Heart left ventricle (tissue), 13 donors: Measurements from ENCODE around the gene DIRAS3.

Experiments used
- POLR2A ChIP-seq, 2 donors: fragments of 450-650 bp; IDR thresholded peaks; one replicate each; pipeline ENCODE4 v1.6.1; 2017; ENCODE audit warnings: antibody characterized with exemption in 2 of 2, mild to moderate bottlenecking in 2 of 2, moderate library complexity in 2 of 2
- TF ChIP-seq, protein P1 (sequence below), 12 donors: fragments of 200-600 bp; sonication (generic) in 4 of 12; IDR thresholded peaks; one replicate each; pipeline versions ENCODE4 v1.5.0 to v1.8.0; 2018 to 2022; ENCODE audit warnings: antibody characterized with exemption in 12 of 12, mild to moderate bottlenecking in 5 of 12
- donor health status: ischemic (EF 13 %, LVEDD 7.1; RV severe dilation, severe dysfunction).
- donor health status: DM: no; HTN: yes; CAD: no.
- donor health status: DM: no; HTN: no; CAD: no.
- donor health status: ischemic (EF 25% LVEDD 6.9; RV normal size, moderate dysfunction).
- donor health status: ischemic (EF 25% LVEDD 5.7; RV mildly dilated, moderate dysfunction).
- donor health status: ischemic (EF 35%, LVEDD 5.7; RV mildly dilated, moderate dysfunction).
- donor health status: nonischemic (EF 11% LVEDD 7.7; RV severe dilation, severe dysfunction).
- donor health status: DM: yes; HTN: yes; CAD: no.
- donor health status: PGD.
- donor health status: ischemic (EF 29% LVEDD 5.4; RV normal size, mild dysfunction).
- donor health status: nonischemic (EF 23%, LVEDD 6.1; RV moderate dilation, normal function).

DNA sequence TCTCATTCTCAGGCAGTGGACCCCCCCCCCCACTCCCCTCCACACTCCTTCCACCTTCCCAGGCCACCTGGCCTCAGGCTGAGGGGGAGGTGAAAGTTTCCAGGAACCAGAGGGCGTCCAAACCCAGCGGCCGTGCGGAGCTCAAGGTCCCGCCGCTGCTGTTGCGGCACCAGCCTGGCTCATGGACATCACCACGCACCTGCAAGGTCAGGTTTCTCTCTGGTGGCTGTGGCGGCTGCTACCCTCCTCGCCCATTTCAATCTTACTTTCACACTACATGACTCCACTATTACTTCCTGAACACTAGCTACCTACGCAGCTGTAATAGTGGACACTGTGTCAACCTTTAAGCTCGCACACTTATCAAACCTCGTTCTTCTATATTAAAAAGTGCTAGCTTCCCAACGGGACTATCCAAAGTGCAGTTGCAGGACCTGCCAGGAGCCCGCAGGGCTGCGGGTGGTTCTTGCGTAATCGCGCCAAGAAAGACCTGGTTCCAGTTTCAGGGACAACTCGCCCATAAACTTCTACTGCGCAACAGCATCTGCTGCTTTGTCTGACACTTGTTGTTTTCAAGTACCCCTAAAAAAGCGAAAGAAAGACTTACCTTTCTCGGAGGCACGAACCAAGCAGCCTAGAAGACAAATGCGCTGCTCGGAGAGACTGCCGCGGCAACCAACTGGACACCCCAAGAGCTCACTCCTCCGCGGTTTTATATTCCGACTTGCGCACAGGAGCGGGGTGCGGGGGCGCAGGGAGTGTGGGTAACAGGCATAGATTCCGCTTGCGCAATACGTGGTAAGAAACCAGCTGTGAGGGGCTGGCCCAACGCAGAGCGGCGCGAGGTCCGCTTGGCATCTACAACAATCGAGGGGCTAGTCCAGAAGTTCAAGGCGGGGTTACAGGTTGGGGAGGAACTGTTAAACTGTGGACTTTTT is at the start of gene DIRAS3:
- TF ChIP-seq, protein P1, sequence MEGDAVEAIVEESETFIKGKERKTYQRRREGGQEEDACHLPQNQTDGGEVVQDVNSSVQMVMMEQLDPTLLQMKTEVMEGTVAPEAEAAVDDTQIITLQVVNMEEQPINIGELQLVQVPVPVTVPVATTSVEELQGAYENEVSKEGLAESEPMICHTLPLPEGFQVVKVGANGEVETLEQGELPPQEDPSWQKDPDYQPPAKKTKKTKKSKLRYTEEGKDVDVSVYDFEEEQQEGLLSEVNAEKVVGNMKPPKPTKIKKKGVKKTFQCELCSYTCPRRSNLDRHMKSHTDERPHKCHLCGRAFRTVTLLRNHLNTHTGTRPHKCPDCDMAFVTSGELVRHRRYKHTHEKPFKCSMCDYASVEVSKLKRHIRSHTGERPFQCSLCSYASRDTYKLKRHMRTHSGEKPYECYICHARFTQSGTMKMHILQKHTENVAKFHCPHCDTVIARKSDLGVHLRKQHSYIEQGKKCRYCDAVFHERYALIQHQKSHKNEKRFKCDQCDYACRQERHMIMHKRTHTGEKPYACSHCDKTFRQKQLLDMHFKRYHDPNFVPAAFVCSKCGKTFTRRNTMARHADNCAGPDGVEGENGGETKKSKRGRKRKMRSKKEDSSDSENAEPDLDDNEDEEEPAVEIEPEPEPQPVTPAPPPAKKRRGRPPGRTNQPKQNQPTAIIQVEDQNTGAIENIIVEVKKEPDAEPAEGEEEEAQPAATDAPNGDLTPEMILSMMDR (IDR thresholded peaks at IDR 0.05), result no peak
- no peak for TF ChIP-seq POLR2A (IDR thresholded peaks at IDR 0.05)
